Stomach (tissue), 4 donors: ENCODE measurements around the gene KCNE4.

Source experiments
- CTCF ChIP-seq, 7 experiments: fragments of 450-650 bp in 4 of 7; fragments of 200-600 bp in 3 of 7; sonication (generic) in 3 of 7; IDR thresholded peaks; one replicate each; pipeline ENCODE4 v1.5.1; 2016 to 2019; ENCODE audit warnings: antibody characterized with exemption in 7 of 7, control low read depth in 2 of 7, mild to moderate bottlenecking in 1 of 7
- POLR2AphosphoS5 ChIP-seq, 3 donors: sonication (generic); formaldehyde crosslinking; IDR thresholded peaks; one replicate each; pipeline ENCODE4 v1.6.1; 2016; ENCODE audit warnings: antibody characterized with exemption in 3 of 3

DNA sequence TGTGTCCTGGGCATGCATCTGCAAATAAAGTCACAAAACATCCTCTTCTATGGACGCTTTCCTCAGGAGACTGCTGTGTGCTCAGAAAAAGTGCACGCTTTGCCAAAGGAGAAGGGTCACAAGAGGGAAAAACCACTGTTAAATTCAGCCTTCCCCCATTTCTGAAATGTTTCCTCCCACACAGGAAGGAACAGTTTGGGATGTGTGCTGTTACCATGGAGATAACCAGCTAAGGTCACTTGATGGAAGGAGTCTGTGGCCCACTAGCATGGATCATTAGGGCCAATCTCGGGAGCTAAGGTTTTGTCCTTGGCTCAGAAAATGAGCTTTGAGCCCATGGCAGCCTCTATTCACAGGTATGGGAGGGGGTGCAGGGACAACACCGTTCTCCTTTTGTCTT is 5.6 kb downstream of the KCNE4 start:
- TF ChIP-seq CTCF (IDR thresholded peaks at IDR 0.05) (no peak), POLR2AphosphoS5 (IDR thresholded peaks at IDR 0.05) (no peak)
